MCF 10A (cell line): ENCODE measurements around the gene PRADC1. TPM values are rescaled to one million over a fixed set of nuclear protein-coding genes. Genes with fewer than 3 reads are reported as not detected.
A peak's percentile ranks its signal among the peaks of the same experiment; 100 is the strongest.

ENCODE experiments used
- BruUV-seq: library from RNA; stranded (reverse); fragments of 400-500 nt; replicated peaks from 2 replicates; lab custom pipeline; 2021; lab: Mats Ljungman, UMichigan
- CTCF ChIA-PET: fragments of 300-600 bp; sonication (Branson Sonifier 250); formaldehyde crosslinking; extraction: SDS; loops from one replicate; lab custom pipeline; 2021; ENCODE audit warnings: antibody characterized with exemption, inconsistent platforms; lab: Yijun Ruan, JAX
- POLR2A ChIA-PET: fragments of 300-600, 350-650 bp; sonication (Branson Sonifier 250); formaldehyde crosslinking; extraction: SDS; loops from one replicate; lab custom pipeline; 2020; ENCODE audit warnings: antibody characterized with exemption, inconsistent platforms; lab: Yijun Ruan, JAX
- DNase-seq: peaks from one replicate; pipeline ENCODE4 v3.0.0-alpha.2; 2018; ENCODE audit not compliant: unreplicated experiment
- H3K27ac Mint-ChIP-seq: one replicate; pipeline ENCODE4 v1.8.0; 2022; ENCODE audit warnings: mild to moderate bottlenecking, low read depth, mixed read lengths; ENCODE audit not compliant: unreplicated experiment
- H3K27me3 Mint-ChIP-seq: one replicate; pipeline ENCODE4 v1.8.0; 2022; ENCODE audit warnings: mixed read lengths; ENCODE audit not compliant: insufficient read depth, unreplicated experiment
- H3K36me3 Mint-ChIP-seq: one replicate; pipeline ENCODE4 v1.8.0; 2022; ENCODE audit warnings: mild to moderate bottlenecking, moderate library complexity, mixed read lengths; ENCODE audit not compliant: insufficient read depth, unreplicated experiment
- H3K4me1 Mint-ChIP-seq: one replicate; pipeline ENCODE4 v1.8.0; 2022; ENCODE audit warnings: mixed read lengths; ENCODE audit not compliant: insufficient read depth, unreplicated experiment
- H3K4me3 Mint-ChIP-seq: one replicate; pipeline ENCODE4 v1.8.0; 2022; ENCODE audit warnings: mild to moderate bottlenecking, moderate library complexity, mixed read lengths; ENCODE audit not compliant: unreplicated experiment
- H3K9me3 Mint-ChIP-seq: one replicate; pipeline ENCODE4 v1.8.0; 2022; ENCODE audit warnings: mixed read lengths; ENCODE audit not compliant: unreplicated experiment
- intact Hi-C: fragments of 100-400 bp; cut with micrococcal nuclease; formaldehyde crosslinking; loops from 2 replicates; pipeline ENCODE4 v1.14.1; 2022
- total RNA-seq: library from RNA; stranded (reverse); gene quantifications from 2 replicates; pipeline ENCODE4 v1.2.3, GENCODE V29; 2022
- TF ChIP-seq, protein P1 (sequence below): fragments of 200-600 bp; IDR thresholded peaks from one replicate; pipeline ENCODE4 v1.8.0; 2022; ENCODE audit warnings: antibody characterized with exemption, mild to moderate bottlenecking; ENCODE audit not compliant: unreplicated experiment

Gene PRADC1
- total RNA-seq, 1 experiment from 2014 or later, result 13.5 TPM

DNA sequence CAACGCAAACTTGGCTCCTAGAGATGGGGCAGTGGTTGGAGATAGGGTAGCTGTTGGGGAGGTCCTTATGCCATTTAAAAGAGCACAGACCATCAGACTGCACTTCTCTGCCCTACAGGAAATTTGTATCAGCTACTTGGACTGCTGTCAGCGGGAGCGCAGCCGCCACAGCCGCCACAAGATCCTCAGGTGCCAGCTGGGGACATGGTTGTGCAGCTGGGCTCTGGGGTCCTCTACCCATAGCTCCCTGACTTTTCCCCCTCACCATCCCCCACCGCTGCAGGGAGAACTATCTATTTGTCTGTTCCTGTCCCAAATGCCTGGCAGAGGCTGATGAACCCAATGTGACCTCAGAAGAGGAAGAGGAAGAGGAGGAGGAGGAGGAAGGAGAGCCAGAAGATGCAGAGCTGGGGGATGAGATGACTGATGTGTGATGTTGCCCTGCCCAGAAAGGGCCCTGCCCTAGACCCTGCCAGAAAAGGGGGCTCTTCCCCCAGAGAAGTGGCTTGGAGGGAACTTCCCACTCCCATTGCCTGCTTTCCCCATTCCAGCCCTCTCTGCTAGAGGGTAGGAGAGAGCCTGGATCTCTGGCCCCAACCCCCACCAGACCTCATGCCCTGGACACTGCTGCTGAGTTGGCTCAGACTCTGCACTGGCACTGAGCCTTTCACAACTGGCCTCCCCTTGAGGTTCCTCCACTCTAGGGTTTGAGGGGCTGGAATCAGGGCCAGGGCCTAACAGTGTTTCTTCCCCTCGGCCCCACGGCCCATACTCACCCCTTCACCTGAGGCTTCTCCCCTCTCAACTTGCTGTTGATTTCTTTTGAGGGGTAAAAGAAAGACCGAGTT lies 7.3 kb downstream of the PRADC1 start:
- H3K27me3 Mint-ChIP-seq, result no peaks in the 10 kb centered on the region
- BruUV-seq, result TSS peak; percentile 20
- no peak overlapping the region for H3K4me3 Mint-ChIP-seq
- H3K9me3 Mint-ChIP-seq, result no peaks in the 10 kb centered on the region
- POLR2A ChIA-PET, result no interaction called here
- peaks cover 26% of the 10 kb centered on the region for H3K36me3 Mint-ChIP-seq
- DNase-seq, result no peak
- H3K27ac Mint-ChIP-seq, result no peak overlapping the region
- H3K4me1 Mint-ChIP-seq, result no peaks in the 10 kb centered on the region
- TF ChIP-seq, protein P1, sequence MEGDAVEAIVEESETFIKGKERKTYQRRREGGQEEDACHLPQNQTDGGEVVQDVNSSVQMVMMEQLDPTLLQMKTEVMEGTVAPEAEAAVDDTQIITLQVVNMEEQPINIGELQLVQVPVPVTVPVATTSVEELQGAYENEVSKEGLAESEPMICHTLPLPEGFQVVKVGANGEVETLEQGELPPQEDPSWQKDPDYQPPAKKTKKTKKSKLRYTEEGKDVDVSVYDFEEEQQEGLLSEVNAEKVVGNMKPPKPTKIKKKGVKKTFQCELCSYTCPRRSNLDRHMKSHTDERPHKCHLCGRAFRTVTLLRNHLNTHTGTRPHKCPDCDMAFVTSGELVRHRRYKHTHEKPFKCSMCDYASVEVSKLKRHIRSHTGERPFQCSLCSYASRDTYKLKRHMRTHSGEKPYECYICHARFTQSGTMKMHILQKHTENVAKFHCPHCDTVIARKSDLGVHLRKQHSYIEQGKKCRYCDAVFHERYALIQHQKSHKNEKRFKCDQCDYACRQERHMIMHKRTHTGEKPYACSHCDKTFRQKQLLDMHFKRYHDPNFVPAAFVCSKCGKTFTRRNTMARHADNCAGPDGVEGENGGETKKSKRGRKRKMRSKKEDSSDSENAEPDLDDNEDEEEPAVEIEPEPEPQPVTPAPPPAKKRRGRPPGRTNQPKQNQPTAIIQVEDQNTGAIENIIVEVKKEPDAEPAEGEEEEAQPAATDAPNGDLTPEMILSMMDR, result no peak
- intact Hi-C loops, result no loop called here
- CTCF ChIA-PET, result interaction anchor here (0.8 to 0.9 kb wide), 2 partner anchors 13 to 14 kb away, joined by 3 to 4 read pairs; no protein-coding TSS in a partner anchor

DNA sequence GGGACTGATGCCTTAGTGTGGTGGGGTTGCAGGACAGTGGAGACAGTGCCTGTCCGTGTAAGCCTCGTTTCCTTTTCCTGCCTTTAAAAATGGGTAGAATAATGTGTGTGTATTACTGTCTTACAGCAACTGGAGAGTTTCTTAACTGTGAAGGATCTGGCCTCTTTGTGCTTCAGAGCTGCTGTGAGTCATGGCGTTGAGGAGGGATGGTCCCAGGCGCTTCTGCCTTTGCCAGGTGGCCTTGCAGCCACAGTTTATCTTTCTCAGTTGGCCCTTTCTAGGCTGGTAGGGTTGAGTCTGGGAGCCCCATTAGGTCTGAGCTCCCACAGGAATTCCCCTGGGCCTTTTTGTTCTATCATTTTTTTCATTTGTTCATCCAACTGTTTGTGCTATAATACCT lies 9.2 kb downstream of the PRADC1 start:
- CTCF ChIA-PET, result interaction anchor here (0.7 to 3.8 kb wide), 3 partner anchors 11 to 153 kb away, joined by 3 to 20 read pairs (median 5); partner anchors contain the start of gene SMYD5
- peaks cover 20% of the 10 kb centered on the region for H3K36me3 Mint-ChIP-seq
- no peak overlapping the region for H3K4me3 Mint-ChIP-seq
- POLR2A ChIA-PET, result interaction anchor here (0.6 to 2.4 kb wide), 4 partner anchors 9 to 46 kb away, joined by 4 to 8 read pairs (median 5); partner anchors contain the start of gene PRADC1
- H3K27ac Mint-ChIP-seq, result no peak overlapping the region
- no peaks in the 10 kb centered on the region for H3K27me3 Mint-ChIP-seq
- intact Hi-C loops, result no loop called here
- TF ChIP-seq, protein P1, result no peak
- BruUV-seq, result no TSS peak
- no peak for DNase-seq
- no peaks in the 10 kb centered on the region for H3K4me1 Mint-ChIP-seq
- H3K9me3 Mint-ChIP-seq, result no peaks in the 10 kb centered on the region

DNA sequence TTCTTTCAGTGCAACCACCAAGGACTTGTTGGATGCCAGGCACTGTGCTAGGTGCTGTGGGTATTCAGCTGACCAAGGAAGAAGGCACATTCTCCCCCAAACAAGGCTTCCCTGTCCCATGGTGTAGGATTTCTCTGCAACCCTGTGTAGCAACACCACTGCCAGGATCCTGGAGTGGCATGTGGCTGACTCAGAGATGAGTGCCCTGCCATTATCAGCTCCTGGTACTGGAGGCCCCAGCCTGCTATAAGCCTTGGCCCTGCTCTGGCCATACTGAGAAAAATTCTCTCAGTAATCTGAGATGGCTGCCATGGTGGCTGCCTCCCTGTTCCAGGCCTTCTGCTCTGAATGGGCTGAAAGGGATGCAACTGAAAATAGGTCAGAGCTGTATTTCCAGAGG lies 14.7 kb downstream of the PRADC1 start:
- Mint-ChIP-seq H3K4me3 (no peak overlapping the region), H3K27ac (no peak overlapping the region), H3K4me1 (peaks cover 31% of the 10 kb centered on the region), H3K27me3 (no peaks in the 10 kb centered on the region), H3K9me3 (no peaks in the 10 kb centered on the region), H3K36me3 (peaks cover 33% of the 10 kb centered on the region)
- ChIA-PET POLR2A (interaction anchor here (1.4 to 6.3 kb wide), 2 partner anchors 13 to 18 kb away, joined by 3 to 74 read pairs; partner anchors contain the start of genes CCT7 and PRADC1), CTCF (interaction anchor here (0.6 to 1.7 kb wide), 4 partner anchors 11 to 1871 kb away, joined by 3 to 7 read pairs (median 6); partner anchors contain the start of gene PRADC1)
- intact Hi-C loops, result no loop called here
- peak; percentile 62 for DNase-seq
- TF ChIP-seq, protein P1, result no peak
- BruUV-seq, result no TSS peak

DNA sequence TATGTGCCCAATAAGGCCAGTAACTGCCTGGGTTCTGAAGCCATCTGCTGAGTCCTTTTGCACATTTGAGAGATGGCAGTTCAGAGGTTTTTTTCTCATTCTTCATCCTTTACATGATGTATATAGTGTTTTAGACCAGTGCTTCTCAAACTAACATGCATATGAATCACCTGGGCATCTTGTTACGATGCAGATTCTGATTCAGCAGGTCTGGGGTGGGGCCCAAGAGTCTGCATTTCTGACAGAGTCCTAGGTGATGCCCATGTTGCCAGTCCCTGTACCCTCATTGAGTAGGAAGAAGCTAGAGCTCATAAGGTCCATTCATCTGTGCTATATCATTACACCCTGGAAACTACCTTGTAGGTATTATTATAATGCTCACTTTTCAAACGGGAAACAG lies 15.2 kb downstream of the PRADC1 start:
- Mint-ChIP-seq H3K27ac (no peak overlapping the region), H3K27me3 (no peaks in the 10 kb centered on the region), H3K36me3 (peaks cover 32% of the 10 kb centered on the region), H3K4me1 (peaks cover 31% of the 10 kb centered on the region), H3K4me3 (no peak overlapping the region), H3K9me3 (no peaks in the 10 kb centered on the region)
- intact Hi-C loops, result no loop called here
- POLR2A ChIA-PET, result interaction anchor here (1.4 to 6.3 kb wide), 2 partner anchors 13 to 19 kb away, joined by 3 to 74 read pairs; partner anchors contain the start of genes CCT7 and PRADC1
- no TSS peak for BruUV-seq
- no peak for DNase-seq
- CTCF ChIA-PET, result interaction anchor here (0.6 to 1.9 kb wide), 6 partner anchors 9 to 1871 kb away, joined by 3 to 7 read pairs (median 6); partner anchors contain the start of gene PRADC1
- TF ChIP-seq, protein P1, result no peak
